ENCODE data around the gene SNX5. TPM values are rescaled to one million over a fixed set of nuclear protein-coding genes. Genes with fewer than 3 reads are reported as not detected.

The SNX5 gene
- total RNA-seq, 1 experiment from 2014 or later = 159 TPM

DNA sequence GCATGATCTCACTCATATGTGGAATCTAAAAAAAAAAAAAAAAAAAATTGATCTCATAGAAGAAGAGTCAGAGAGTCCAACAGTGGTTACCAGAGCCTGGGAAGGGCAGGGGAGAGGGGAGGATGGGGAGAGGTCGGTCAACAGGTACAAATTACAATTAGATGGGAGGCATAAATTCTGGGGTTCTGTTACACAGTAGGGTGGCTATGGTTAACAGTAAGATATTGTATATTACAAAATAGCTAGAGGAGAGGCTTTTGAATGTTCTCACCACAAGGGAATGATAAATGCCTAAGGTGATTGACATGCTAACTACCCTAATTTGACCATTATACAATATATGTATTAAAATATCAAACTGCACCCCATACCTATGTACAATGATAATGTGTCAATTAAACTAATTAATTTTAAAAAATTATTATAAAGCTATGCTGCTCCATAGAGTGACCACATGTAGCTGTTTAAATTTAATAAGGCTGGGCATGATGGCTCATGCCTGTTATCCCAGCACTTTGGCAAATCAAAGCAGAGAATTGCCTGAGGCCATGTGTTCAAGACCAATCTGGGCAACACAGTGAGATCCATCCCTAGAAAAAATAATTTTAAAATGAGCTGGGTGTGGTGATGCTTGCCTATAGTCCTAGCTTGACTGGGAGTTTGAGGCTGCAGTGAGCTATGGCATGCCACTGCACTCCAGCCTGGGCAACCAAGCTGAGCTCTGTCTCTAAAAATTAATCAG lies 70.9 kb downstream of the SNX5 start:
- Histone ChIP-seq H3K4me3 (replicated peaks in 1 of 2; ENCODE audit: low read depth in 1 of 2, low read length in 2 of 2) (no peak overlapping the region), H3K4me2 (ENCODE audit: low read length) (no peak overlapping the region), H4K20me1 (ENCODE audit: insufficient read depth) (no peaks in the 10 kb centered on the region), H3K27ac (ENCODE audit: low read depth, low read length) (no peak overlapping the region), H3K9ac (ENCODE audit: low read length) (no peak overlapping the region), H3K9me2 (ENCODE audit: insufficient read depth) (no peaks in the 10 kb centered on the region), H3K9me3 (ENCODE audit: control insufficient read depth in 1 of 2, insufficient read depth in 1 of 2, low read depth in 1 of 2, low read length in 2 of 2) (no peaks in the 10 kb centered on the region), H3K27me3 (ENCODE audit: insufficient read depth, low read length) (no peaks in the 10 kb centered on the region), H2AFZ (ENCODE audit: low read depth, low read length, poor library complexity, severe bottlenecking) (no peak overlapping the region), H3K4me1 (ENCODE audit: control insufficient read depth in 1 of 2, insufficient read depth in 2 of 2, low read length in 2 of 2) (peaks cover 0 to 3% of the 10 kb centered on the region in 2 experiments; a peak in 1 of 4 replicates), H3K79me2 (ENCODE audit: insufficient read depth, low read length) (no peaks in the 10 kb centered on the region), H3K36me3 (ENCODE audit: control insufficient read depth in 1 of 2, insufficient read depth in 2 of 2, low read length in 2 of 2) (no peaks in the 10 kb centered on the region)
- no peak for ATAC-seq
- no peak for TF ChIP-seq CBX3 (IDR thresholded peaks at IDR 0.05; ENCODE audit: low read depth)
- no peak for TF ChIP-seq EGR1 (IDR thresholded peaks at IDR 0.05; ENCODE audit: low read depth)
- TF ChIP-seq ZFX (IDR thresholded peaks at IDR 0.05) = no peak
- no peak for TF ChIP-seq CEBPB (IDR thresholded peaks at IDR 0.05; ENCODE audit: low read depth)
- no peak for TF ChIP-seq SIN3A (IDR thresholded peaks at IDR 0.05; ENCODE audit: low read depth)
- no peak for TF ChIP-seq YY1 (IDR thresholded peaks at IDR 0.05; ENCODE audit: extremely low read depth, insufficient replicate concordance, low read depth, low read length)
- TF ChIP-seq TCF7L2 (IDR thresholded peaks at IDR 0.05; ENCODE audit: borderline replicate concordance, extremely low read depth, insufficient read depth, insufficient read length) = no peak
- no peak for TF ChIP-seq ELF1 (IDR thresholded peaks at IDR 0.05; ENCODE audit: borderline replicate concordance, low read depth)
- no peak for TF ChIP-seq REST (IDR thresholded peaks at IDR 0.05; ENCODE audit: low read depth)
- no peak for TF ChIP-seq JUND (IDR thresholded peaks at IDR 0.05)
- BruUV-seq (replicated peaks) = no TSS peak
- intact Hi-C loops (cut with micrococcal nuclease) = loop anchor here (1.0 to 10.0 kb wide), 3 partner anchors 215 to 393 kb away; partner anchors contain the start of gene RRBP1
- DNase-seq (ENCODE audit: low read depth, low spot score) = no peak
- ChIA-PET RAD21 (ENCODE audit: low non-redundant PET in 1 of 2, low total read pairs in 2 of 2, uncharacterized antibody in 2 of 2, unreplicated experiment in 2 of 2) (interaction anchor here in 1 of 2 experiments (0.6 to 0.9 kb wide), 2 partner anchors 109 to 215 kb away, joined by 3 to 4 read pairs; partner anchors contain the start of gene RRBP1), CTCF (interaction anchor here (0.6 to 1.4 kb wide), 10 partner anchors 17 to 392 kb away, joined by 3 to 8 read pairs (median 4); partner anchors contain the start of gene RRBP1), POLR2A (interaction anchor here (1.2 to 1.4 kb wide), 2 partner anchors 216 to 217 kb away, joined by 3 to 9 read pairs; partner anchors contain the start of gene RRBP1)

All from HCT116 (cell line).